GM18951 (cell line): Measurements from ENCODE around the gene EHBP1L1.

Experiments used
- POLR2A ChIP-seq: IDR thresholded peaks from 4 replicates; pipeline ENCODE4 v1.6.1; 2011; ENCODE audit warnings: mild to moderate bottlenecking; ENCODE audit not compliant: insufficient read length, insufficient read depth; ENCODE audit errors: extremely low read depth
- in situ Hi-C: fragments of 300-500 bp; cut with MboI; formaldehyde crosslinking; loops from one replicate; pipeline ENCODE4 v1.12.0; 2022; ENCODE audit warnings: low sequenced_read_pairs, mixed read lengths, inconsistent platforms; ENCODE audit not compliant: unreplicated experiment

The EHBP1L1 gene

DNA sequence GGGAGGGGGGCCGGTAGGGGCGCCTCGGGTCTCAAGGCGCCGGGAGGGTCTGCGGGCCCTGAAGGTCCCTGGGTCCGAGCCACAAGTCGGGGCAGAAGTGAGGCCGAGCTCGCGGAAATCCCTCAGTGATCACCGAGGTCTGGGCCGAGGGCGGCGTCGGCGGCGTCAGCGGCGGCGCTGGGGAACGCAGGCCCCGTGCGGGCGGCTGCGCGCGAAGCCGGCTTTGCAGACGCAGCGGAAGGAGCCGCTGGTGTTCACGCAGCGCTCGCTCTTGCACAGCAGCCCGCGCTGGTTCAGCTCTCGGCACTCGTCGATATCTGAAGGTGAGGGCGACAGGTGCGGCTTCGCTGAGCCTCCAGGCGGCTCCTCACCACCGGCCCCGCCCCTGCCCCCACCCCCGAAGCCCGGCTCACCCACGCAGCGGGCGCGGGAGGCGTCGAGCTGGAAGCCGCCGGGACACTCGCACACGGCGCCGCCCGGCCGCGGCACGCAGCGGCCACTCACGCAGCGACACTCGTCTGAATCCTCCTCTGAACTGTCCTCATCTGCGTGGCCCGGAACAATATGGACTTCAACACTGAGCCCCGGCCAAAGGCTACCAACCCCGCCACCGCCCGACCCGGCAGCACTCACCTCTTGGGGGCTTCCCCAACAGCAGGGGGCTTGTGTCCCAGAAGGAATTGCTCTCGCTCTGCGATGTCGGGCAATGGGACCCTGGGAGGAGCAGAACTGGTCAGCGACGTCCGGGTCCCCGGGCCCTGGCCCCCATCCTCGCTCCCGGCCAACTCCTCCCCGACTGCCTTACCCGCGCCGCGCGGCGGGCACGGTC is 36.7 kb upstream of the EHBP1L1 start:
- no peak for TF ChIP-seq POLR2A
- in situ Hi-C loops, result no loop called here

DNA sequence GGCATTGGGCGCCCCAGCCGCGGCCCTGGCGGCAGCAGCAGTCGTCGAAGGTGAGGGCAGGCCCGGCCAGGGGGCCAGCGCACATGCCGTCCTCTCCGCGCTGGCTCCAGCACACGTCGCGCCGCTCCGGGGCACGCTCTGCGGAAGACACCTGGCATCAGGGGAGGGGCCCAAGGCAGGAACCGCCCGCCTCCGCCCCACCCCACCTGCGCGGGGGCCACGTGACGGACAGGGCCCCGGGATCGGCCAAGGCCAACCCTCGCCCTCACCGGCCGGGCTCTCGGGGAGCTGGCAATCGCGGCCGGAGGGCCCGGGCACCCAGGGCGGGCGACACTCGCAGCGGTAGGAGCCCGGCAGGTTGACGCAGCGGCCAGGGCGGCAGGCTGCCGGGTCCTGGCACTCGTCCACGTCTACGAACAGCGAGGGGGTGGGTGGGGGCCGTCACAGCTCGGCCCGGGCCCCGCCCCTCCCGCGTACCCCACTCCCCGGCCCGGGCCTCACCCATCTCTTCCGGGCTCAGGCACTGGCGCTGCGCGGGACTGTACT is 36.0 kb upstream of the EHBP1L1 start:
- in situ Hi-C loops, result no loop called here
- TF ChIP-seq POLR2A, result peak; percentile 9

GRCh38 chr11:65540290-65541092 is 35.4 kb upstream of the EHBP1L1 start:
- in situ Hi-C loops, result no loop called here
- peak; percentile 69 for TF ChIP-seq POLR2A

DNA sequence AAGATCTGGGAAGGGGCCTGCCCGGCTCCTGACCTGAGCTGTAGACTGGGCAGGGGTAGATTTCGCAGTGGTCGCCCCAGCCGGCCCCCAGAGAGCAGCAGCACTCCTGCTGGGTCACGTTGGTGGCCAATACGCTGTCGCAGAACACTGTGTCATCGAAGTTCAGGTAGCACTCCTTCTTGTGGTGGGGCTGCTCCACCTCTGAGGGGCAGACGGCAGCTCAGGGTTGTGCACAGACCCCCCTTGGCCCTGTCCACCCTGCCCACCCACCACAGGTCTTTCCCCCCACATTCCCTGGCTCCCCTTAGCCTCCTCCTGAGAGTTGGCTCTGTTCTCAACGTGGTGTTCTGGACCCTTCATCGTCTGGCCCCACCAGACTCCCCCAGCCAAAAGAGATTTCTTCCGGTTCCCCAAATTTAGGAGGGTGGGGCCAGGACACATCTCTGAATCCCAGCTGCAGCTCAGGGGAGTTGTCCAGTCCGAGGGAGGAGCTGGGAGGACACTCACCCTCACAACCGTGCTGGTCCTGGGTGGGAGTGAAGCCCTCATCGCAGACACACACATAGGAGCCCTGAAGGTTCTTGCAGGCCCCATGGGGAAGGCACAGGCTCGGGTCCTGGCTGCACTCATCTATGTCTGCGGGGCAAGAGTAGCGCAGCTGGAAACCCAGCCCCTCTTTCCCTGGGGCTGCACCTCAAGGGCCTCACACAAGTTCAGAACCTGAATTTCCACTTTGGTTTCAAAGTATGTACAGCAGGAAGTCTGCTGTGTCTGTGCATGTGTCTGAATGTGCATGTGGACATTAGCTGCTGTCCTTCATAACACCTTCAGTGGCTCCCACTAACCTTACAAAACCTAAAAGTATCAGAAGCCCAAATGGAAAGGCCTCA is 34.5 kb upstream of the EHBP1L1 start:
- in situ Hi-C loops, result no loop called here

DNA sequence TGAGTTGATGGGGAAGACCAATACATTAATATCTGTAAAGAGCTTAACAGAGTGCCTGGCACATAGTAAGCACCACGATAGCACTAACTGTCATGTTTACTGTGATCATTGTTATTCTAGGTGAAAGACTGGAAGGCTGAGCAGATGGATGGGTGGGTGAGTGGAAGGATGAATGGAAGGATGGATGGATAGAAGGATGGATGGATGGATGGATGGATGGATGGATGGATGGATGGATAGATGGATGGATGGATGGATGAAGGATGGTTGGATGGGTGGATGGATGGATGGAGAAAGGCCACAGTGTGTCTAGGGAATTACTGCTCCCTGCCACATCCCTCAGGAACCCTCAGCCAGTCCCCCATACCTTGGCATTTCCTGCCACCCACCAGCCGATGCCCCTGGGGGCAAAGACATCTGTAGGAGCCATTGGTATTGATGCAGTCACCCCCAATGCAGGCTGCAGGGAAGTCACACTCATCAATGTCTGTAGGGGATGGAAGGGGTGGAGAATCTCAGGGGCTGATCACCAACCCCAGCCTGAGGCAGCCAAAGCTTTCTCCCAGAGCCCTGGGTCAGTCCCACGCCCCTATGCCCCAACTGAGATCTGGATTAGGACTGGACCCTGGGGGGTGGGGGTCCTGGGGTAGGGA is 33.0 kb upstream of the EHBP1L1 start:
- no peak for TF ChIP-seq POLR2A
- in situ Hi-C loops, result no loop called here

More for the DNA sequence above, 34.5 kb upstream of the EHBP1L1 start:
- TF ChIP-seq POLR2A, result no peak

DNA sequence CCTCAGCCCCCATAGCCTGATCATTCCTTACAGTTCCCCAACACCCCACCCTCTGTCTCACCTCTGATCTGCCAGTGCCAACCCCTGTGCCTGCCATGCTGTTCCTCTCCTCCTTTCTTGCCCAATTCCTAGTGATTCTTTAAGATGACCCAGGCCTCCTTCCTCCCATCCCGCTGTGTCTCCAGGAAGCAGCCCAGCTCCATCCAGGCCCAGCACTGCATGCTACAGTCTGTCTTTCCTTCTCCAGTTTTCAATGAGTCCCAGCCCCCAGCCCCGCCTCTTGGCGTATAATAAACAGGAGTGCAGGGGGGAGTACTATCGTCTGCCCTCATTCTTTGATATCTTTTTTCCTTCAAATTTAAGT is 30.0 kb upstream of the EHBP1L1 start:
- in situ Hi-C loops, result no loop called here

GRCh38 chr11:65546217-65546958 is 29.5 kb upstream of the EHBP1L1 start:
- TF ChIP-seq POLR2A, result peak; percentile 45
- in situ Hi-C loops, result no loop called here

More for the DNA sequence above, 30.0 kb upstream of the EHBP1L1 start:
- no peak for TF ChIP-seq POLR2A

DNA sequence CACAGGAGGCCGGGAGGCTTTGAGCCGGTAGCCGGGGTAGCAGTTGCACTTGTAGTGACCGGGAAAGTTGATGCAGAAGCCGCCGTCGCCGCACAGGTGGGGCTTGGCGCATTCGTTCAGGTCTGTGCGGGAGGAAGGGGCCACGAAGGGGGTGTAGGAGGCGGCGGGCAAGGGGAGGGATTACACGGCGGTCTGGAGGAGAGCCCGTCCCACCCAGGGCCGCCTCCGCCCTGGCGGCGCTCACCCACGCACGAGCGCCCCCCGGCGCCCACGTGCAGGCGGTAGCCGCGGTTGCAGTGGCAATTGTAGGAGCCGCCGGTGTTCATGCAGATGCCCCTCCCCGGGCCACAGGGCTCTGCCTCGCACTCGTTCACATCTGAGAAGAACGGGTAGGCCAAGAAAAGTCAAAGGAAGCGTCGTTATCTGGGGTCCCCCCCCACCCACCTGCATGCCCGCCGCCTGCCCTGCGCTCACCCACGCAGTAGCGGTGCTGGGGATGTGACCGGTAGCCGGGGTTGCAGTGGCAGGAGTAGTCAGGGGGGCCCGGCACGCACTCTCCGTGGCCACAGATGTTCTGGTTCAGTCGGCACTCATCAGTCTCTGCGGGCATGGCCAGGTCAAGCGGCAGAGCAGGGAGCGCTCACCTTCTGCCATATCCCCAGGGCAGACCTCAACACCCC is 28.3 kb upstream of the EHBP1L1 start:
- no peak for TF ChIP-seq POLR2A

DNA sequence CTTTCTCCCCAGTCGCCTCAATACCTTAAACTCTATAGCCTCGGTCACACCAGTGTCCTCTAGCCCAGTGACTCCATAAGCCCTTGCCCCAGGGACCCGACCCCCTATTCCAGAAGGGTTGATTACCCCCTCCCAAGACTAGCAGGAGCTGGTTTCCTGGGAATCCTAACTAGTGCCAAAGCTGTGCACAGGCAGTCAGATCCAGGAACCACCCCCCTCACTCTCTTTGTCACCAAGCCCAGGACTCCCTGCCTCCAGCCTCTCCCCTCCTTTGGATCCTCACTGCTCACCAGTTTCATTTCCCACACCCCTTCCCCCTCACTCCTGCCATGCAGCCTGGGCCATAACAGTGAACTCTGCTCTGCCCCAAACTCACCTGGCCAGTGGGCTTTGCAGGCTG is 27.5 kb upstream of the EHBP1L1 start:
- TF ChIP-seq POLR2A, result no peak
- in situ Hi-C loops, result no loop called here

More for the DNA sequence above, 28.3 kb upstream of the EHBP1L1 start:
- in situ Hi-C loops, result no loop called here

DNA sequence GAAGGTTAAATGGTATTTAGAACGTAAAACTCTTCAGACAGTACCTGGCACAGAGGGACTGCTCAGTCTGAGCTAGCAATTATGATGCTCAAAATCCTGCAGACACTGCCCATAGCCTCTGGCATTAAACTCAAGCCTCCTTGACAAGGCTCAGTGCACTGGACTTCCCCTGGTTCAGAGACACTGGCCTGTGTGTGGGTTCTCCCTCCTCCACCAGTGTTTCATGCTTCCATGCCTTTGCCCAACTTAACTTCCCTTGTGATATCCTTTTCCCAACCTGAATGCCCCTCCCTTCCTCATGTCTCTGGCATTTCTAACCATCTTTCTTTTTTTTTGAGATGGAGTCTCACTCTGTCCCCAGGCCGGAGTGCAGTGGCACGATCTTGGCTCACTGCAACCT is 26.8 kb upstream of the EHBP1L1 start:
- TF ChIP-seq POLR2A, result no peak
- in situ Hi-C loops, result no loop called here
